Endothelial cell of umbilical vein (primary cell): ENCODE measurements around the gene COMMD10. TPM values are rescaled to one million over a fixed set of nuclear protein-coding genes. Genes with fewer than 3 reads are reported as not detected.

Source experiments
- BruUV-seq: library from RNA; stranded (reverse); fragments of 400-500 nt; replicated peaks from 2 replicates; lab custom pipeline; 2021; lab: Mats Ljungman, UMichigan
- CTCF ChIA-PET: fragments of 300-600, 350-600 bp; sonication (Branson Sonifier 250); formaldehyde crosslinking; loops from one replicate; lab custom pipeline; 2021; ENCODE audit warnings: antibody characterized with exemption, inconsistent platforms; lab: Charles Lee
- POLR2A ChIA-PET: fragments of 300-600, 350-600 bp; sonication (Branson Sonifier 250); formaldehyde crosslinking; loops from one replicate; lab custom pipeline; 2021; ENCODE audit warnings: antibody characterized with exemption, inconsistent platforms; lab: Charles Lee
- DNase-seq: peaks from one replicate; pipeline ENCODE4 v3.0.0-alpha.2; 2011; ENCODE audit warnings: low read depth, low spot score
- FAIRE-seq: peaks from 2 replicates; lab custom pipeline; 2011; peaks lifted over from hg19 to GRCh38; lab: Jason Lieb, UNC
- H2AFZ ChIP-seq: 2 replicates; pipeline ENCODE4 v1.6.0; 2012; ENCODE audit warnings: low read depth, low read length, control low read depth, inconsistent platforms
- H3K27ac ChIP-seq: 2 replicates; pipeline ENCODE4 v1.5.1; 2011; ENCODE audit warnings: low read depth, mild to moderate bottlenecking, control low read depth, low read length, moderate library complexity; ENCODE audit not compliant: insufficient read depth
- H3K27me3 ChIP-seq, 2 experiments: 2 replicates each; pipeline versions ENCODE4 v1.6.0 to v1.6.1; 2011; ENCODE audit warnings: low read length in 2 of 2, mixed read lengths in 1 of 2; ENCODE audit not compliant: control insufficient read depth in 2 of 2, insufficient read depth in 2 of 2
- H3K36me3 ChIP-seq, 2 experiments: 2 replicates in 1 of 2; 3 replicates in 1 of 2; pipeline ENCODE4 v1.5.1; 2011; ENCODE audit warnings: low read length in 2 of 2, mild to moderate bottlenecking in 1 of 2, moderate library complexity in 1 of 2; ENCODE audit not compliant: control insufficient read depth in 2 of 2, insufficient read depth in 2 of 2; ENCODE audit errors: extremely low read depth in 1 of 2
- H3K4me1 ChIP-seq: 3 replicates; pipeline ENCODE4 v1.5.1; 2011; ENCODE audit warnings: mild to moderate bottlenecking, low read length; ENCODE audit not compliant: control insufficient read depth, insufficient read depth; ENCODE audit errors: extremely low read depth
- H3K4me2 ChIP-seq: 2 replicates; pipeline ENCODE4 v1.6.1; 2011; ENCODE audit warnings: low read length, control low read depth, mixed read lengths; ENCODE audit not compliant: insufficient read depth
- H3K4me3 ChIP-seq, 3 experiments: fragments of 200-600 bp in 1 of 3; sonication (generic), shearing (Covaris generic) in 1 of 3; replicated peaks in 1 of 3; 2 replicates each; pipeline ENCODE4 v1.5.1; 2011 to 2016; ENCODE audit warnings: control low read depth in 3 of 3, low read length in 3 of 3, mild to moderate bottlenecking in 2 of 3, inconsistent platforms in 1 of 3, low read depth in 1 of 3, moderate library complexity in 1 of 3; ENCODE audit not compliant: insufficient read depth in 1 of 3
- H3K79me2 ChIP-seq: 2 replicates; pipeline ENCODE4 v1.6.0; 2012; ENCODE audit warnings: low read length, inconsistent platforms; ENCODE audit not compliant: control insufficient read depth, insufficient read depth
- H3K9ac ChIP-seq: replicated peaks from 2 replicates; pipeline ENCODE3; 2011; ENCODE audit warnings: low read length, control low read depth; ENCODE audit not compliant: insufficient read depth; ENCODE audit errors: extremely low read depth
- H3K9me1 ChIP-seq: replicated peaks from 3 replicates; pipeline ENCODE4 v1.6.0; 2011; ENCODE audit warnings: mild to moderate bottlenecking, low read length; ENCODE audit not compliant: control insufficient read depth, insufficient read depth; ENCODE audit errors: extremely low read depth
- H3K9me3 ChIP-seq: replicated peaks from 2 replicates; pipeline ENCODE4 v1.5.1; 2012; ENCODE audit warnings: low read length, inconsistent platforms; ENCODE audit not compliant: control insufficient read depth, insufficient read depth
- H4K20me1 ChIP-seq: replicated peaks from 2 replicates; pipeline ENCODE3; 2011; ENCODE audit warnings: mild to moderate bottlenecking, low read length; ENCODE audit not compliant: control insufficient read depth, insufficient read depth; ENCODE audit errors: extremely low read depth
- EZH2 ChIP-seq: IDR thresholded peaks from 2 replicates; pipeline ENCODE4 v1.6.1; 2012; ENCODE audit warnings: borderline replicate concordance, low read depth, mild to moderate bottlenecking, moderate library complexity, low read length, inconsistent platforms; ENCODE audit not compliant: severe bottlenecking
- FOS ChIP-seq: IDR thresholded peaks from 2 replicates; pipeline ENCODE4 v1.6.1; 2011; ENCODE audit warnings: mild to moderate bottlenecking, low read length, moderate library complexity, borderline replicate concordance; ENCODE audit not compliant: insufficient read depth
- GATA2 ChIP-seq: IDR thresholded peaks from 2 replicates; pipeline ENCODE4 v1.7.0; 2011; ENCODE audit warnings: low read depth, mild to moderate bottlenecking, moderate library complexity, mixed read lengths, low read length; ENCODE audit not compliant: insufficient read length, insufficient read depth
- JUN ChIP-seq: IDR thresholded peaks from 2 replicates; pipeline ENCODE4 v1.6.1; 2011; ENCODE audit warnings: borderline replicate concordance, low read depth; ENCODE audit not compliant: insufficient read length, insufficient read depth
- MYC ChIP-seq: IDR thresholded peaks from one replicate; pipeline ENCODE4 v1.6.1; 2011; ENCODE audit warnings: mild to moderate bottlenecking, low read depth, low read length
- POLR2A ChIP-seq: IDR thresholded peaks from 2 replicates; pipeline ENCODE4 v1.6.1; 2012; ENCODE audit warnings: low read depth, mild to moderate bottlenecking, control low read depth, low read length
- POLR2AphosphoS5 ChIP-seq: IDR thresholded peaks from 2 replicates; pipeline ENCODE4 v1.6.1; 2012; ENCODE audit warnings: low read depth, mild to moderate bottlenecking, control low read depth, low read length, moderate library complexity; ENCODE audit not compliant: insufficient read depth
- dilution Hi-C: fragments of 300-500 bp; cut with MboI; formaldehyde crosslinking; loops from one replicate; pipeline ENCODE4 v1.15.0; 2019; ENCODE audit warnings: low sequenced_read_pairs; ENCODE audit not compliant: extremely low pct_ligation_motif_present
- intact Hi-C: fragments of 100-400 bp; cut with micrococcal nuclease; formaldehyde crosslinking; loops from one replicate; pipeline ENCODE4 v1.10.0; 2022
- polyA plus RNA-seq, 4 experiments: library from polyadenylated mRNA; depleted of rRNA in 3 of 4; stranded (reverse) in 3 of 4; unstranded in 1 of 4; fragments of >200 nt; gene quantifications; 2 replicates each; pipeline versions ENCODE4 v1.2.1 to v1.2.3, GENCODE V29; 2011 to 2012; ENCODE audit warnings: missing spikeins in 1 of 4
- total RNA-seq: library from RNA; stranded (reverse); gene quantifications from 2 replicates; pipeline ENCODE4 v1.2.3, GENCODE V29; 2021
- TF ChIP-seq, protein P1 (sequence below): IDR thresholded peaks from 2 replicates; pipeline ENCODE4 v1.6.1; 2011; ENCODE audit not compliant: insufficient read depth, insufficient read length
- TF ChIP-seq, protein P2 (sequence below), 2 donors: IDR thresholded peaks; 1 replicate in 1 of 2; 2 replicates in 1 of 2; pipeline ENCODE4 v1.5.1; 2011; ENCODE audit warnings: low read length in 2 of 2, mild to moderate bottlenecking in 2 of 2, moderate library complexity in 2 of 2, control low read depth in 1 of 2, inconsistent platforms in 1 of 2, low read depth in 1 of 2; ENCODE audit not compliant: insufficient read depth in 1 of 2; ENCODE audit errors: extremely low read depth in 1 of 2

Gene COMMD10
- total and polyA plus RNA-seq, 2 donors (not counting 3 experiments of a cell fraction or from before 2014, with no cell fraction given), result 12.5 to 27.0 TPM

DNA sequence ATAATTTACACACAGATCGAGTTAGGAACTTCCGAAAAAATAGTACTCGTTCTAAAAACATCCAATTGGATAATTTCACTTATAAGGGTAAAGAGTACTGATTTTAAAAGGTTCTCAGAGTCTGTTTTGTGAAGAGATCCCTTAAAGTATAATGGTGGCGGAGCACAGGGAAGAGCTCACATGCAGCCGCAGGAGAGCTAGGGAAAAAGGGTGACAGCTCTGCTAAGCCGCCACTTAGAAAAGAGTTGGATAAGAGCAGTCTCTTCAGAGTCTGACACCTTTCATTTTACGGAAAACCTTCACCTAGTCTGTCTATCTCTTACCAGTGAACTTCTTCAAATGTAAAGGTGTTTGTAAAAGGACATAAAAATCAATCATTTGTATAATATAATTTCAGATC is 149.9 kb downstream of the COMMD10 start:
- H3K27ac ChIP-seq, result no peak overlapping the region
- ChIA-PET POLR2A (no interaction called here), CTCF (no interaction called here)
- peaks cover 2% of the 10 kb centered on the region for H3K9me1 ChIP-seq
- intact Hi-C loops, result no loop called here
- no peaks in the 10 kb centered on the region for H3K27me3 ChIP-seq
- H3K79me2 ChIP-seq, result no peaks in the 10 kb centered on the region
- no peaks in the 10 kb centered on the region for H3K9me3 ChIP-seq
- no peak overlapping the region for H3K9ac ChIP-seq
- no peaks in the 10 kb centered on the region for H3K36me3 ChIP-seq
- TF ChIP-seq POLR2AphosphoS5 (no peak), GATA2 (no peak), MYC (no peak), JUN (no peak), FOS (no peak), EZH2 (no peak)
- TF ChIP-seq, protein P1, sequence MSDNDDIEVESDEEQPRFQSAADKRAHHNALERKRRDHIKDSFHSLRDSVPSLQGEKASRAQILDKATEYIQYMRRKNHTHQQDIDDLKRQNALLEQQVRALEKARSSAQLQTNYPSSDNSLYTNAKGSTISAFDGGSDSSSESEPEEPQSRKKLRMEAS, result no peak
- DNase-seq (no peak), FAIRE-seq (no peak)
- no TSS peak for BruUV-seq
- dilution Hi-C loops, result no loop called here
- no peaks in the 10 kb centered on the region for H3K4me1 ChIP-seq
- no peak overlapping the region for H2AFZ ChIP-seq
- H4K20me1 ChIP-seq, result no peaks in the 10 kb centered on the region
- H3K4me3 ChIP-seq, result no peak overlapping the region
- H3K4me2 ChIP-seq, result no peak overlapping the region

DNA sequence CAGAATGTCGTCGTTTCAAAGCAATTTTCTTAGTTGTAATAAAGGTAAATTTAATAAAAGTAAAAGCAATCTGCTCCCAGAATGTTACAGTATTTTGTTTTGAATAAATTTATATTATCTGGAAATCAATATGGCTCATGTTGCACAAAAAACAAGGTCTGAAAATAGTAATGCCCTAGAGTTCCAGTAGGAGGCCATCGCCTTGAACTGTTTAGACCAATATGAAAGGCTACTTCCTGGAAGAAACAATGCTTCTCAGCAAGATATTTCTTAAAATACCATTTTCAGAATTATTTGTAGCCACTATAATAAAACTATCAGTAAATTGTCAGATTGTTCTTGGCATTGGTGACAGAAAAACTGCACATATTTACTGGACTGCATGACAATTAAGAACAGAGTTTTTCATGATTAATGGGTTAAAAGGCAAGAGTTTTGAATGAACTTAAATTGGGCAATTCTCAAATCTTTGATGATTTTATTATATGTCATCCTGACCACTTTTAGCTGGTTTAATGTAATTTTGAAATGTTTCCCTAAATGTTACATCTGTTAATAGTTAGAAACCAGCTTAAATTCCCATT is 153.2 kb downstream of the COMMD10 start:
- Histone ChIP-seq H3K4me2 (no peak overlapping the region), H3K9me1 (peaks cover 2% of the 10 kb centered on the region), H4K20me1 (no peaks in the 10 kb centered on the region), H3K36me3 (no peaks in the 10 kb centered on the region), H3K4me1 (peaks cover 2% of the 10 kb centered on the region), H3K9ac (no peak overlapping the region), H2AFZ (no peak overlapping the region), H3K79me2 (no peaks in the 10 kb centered on the region), H3K27me3 (no peaks in the 10 kb centered on the region), H3K27ac (no peak overlapping the region), H3K4me3 (no peak overlapping the region), H3K9me3 (no peaks in the 10 kb centered on the region)
- DNase-seq (no peak), FAIRE-seq (no peak)
- no TSS peak for BruUV-seq
- dilution Hi-C loops (no loop called here), intact Hi-C loops (no loop called here)
- CTCF ChIA-PET, result interaction anchor here (1.1 kb wide), 1 partner anchor 10 kb away, joined by 3 read pairs; no protein-coding TSS in a partner anchor
- POLR2A ChIA-PET, result no interaction called here
- no peak for TF ChIP-seq GATA2
- no peak for TF ChIP-seq MYC
- TF ChIP-seq, protein P1, result no peak
- TF ChIP-seq POLR2AphosphoS5, result no peak
- no peak for TF ChIP-seq POLR2A
- TF ChIP-seq, protein P2, sequence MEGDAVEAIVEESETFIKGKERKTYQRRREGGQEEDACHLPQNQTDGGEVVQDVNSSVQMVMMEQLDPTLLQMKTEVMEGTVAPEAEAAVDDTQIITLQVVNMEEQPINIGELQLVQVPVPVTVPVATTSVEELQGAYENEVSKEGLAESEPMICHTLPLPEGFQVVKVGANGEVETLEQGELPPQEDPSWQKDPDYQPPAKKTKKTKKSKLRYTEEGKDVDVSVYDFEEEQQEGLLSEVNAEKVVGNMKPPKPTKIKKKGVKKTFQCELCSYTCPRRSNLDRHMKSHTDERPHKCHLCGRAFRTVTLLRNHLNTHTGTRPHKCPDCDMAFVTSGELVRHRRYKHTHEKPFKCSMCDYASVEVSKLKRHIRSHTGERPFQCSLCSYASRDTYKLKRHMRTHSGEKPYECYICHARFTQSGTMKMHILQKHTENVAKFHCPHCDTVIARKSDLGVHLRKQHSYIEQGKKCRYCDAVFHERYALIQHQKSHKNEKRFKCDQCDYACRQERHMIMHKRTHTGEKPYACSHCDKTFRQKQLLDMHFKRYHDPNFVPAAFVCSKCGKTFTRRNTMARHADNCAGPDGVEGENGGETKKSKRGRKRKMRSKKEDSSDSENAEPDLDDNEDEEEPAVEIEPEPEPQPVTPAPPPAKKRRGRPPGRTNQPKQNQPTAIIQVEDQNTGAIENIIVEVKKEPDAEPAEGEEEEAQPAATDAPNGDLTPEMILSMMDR (IDR thresholded peaks at IDR 0.05; ENCODE audit: extremely low read depth in 1 of 2, insufficient read depth in 1 of 2, low read depth in 1 of 2, low read length in 2 of 2), result no peak
- no peak for TF ChIP-seq EZH2
- no peak for TF ChIP-seq FOS
- TF ChIP-seq JUN, result no peak
